GF-D8 (cell line): ENCODE results near the gene PXN.
"Not testable (repeated sequence)": the region's sequence is repeated elsewhere in the genome, so short reads cannot be mapped to it uniquely, and the experiment has no call there.

ENCODE experiments used
- DNase-seq: peaks from one replicate; lab custom pipeline; 2025; lab: John Stamatoyannopoulos, UW

Gene PXN

GRCh38 chr12:120225852-120226640, 39.5 kb downstream of the PXN start:
- peak; percentile 79 for DNase-seq

GRCh38 chr12:120225200-120225558, 40.4 kb downstream of the PXN start:
- no peak for DNase-seq

- DNase-seq: no peak
Measured at GRCh38 chr12:120224304-120225199, 41.0 kb downstream of the PXN start.

GRCh38 chr12:120223458-120224303, 41.8 kb downstream of the PXN start:
- no peak for DNase-seq

GRCh38 chr12:120222288-120222832, 43.2 kb downstream of the PXN start:
- DNase-seq: no peak

GRCh38 chr12:120221576-120221900, 44.0 kb downstream of the PXN start:
- DNase-seq: no peak

GRCh38 chr12:120220838-120221575, 44.5 kb downstream of the PXN start:
- DNase-seq: no peak

GRCh38 chr12:120218680-120219606, 46.6 kb downstream of the PXN start:
- no peak for DNase-seq

GRCh38 chr12:120216742-120217605, 48.6 kb downstream of the PXN start:
- peak; percentile 13 for DNase-seq

GRCh38 chr12:120215766-120216735, 49.5 kb downstream of the PXN start:
- no peak for DNase-seq

- no peak for DNase-seq
Measured at GRCh38 chr12:120215357-120215735, 50.2 kb downstream of the PXN start.

- no peak for DNase-seq
Measured at GRCh38 chr12:120214626-120215356, 50.7 kb downstream of the PXN start.

GRCh38 chr12:120213758-120214157, 51.8 kb downstream of the PXN start:
- DNase-seq: no peak

GRCh38 chr12:120213182-120213581, 52.3 kb downstream of the PXN start:
- DNase-seq: not testable (repeated sequence)

- no peak for DNase-seq
Measured at GRCh38 chr12:120212301-120212700, 53.2 kb downstream of the PXN start.

- no peak for DNase-seq
Measured at GRCh38 chr12:120211904-120212283, 53.6 kb downstream of the PXN start.

GRCh38 chr12:120211243-120211903, 54.2 kb downstream of the PXN start:
- no peak for DNase-seq
